Measurements from ENCODE around the gene PCK2.

PCK2 gene

DNA sequence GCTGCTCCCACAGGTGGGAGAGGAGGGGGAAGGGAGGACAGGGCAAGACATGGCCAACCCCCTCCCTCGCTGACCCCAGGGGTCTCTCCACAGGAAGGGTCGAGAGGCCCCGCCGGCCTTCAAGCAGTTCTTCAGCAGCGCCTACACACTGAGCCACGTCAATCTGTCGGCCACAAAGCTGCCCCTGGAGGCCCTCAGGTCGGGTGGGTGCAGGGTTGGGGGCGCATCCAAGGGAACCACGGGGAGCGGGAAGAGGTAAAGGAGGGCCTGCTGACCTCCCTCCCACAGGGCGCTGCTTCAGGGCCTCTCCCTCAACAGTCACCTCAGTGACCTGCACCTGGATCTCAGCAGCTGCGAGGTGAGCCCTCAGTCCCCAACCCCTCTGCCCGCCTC lies 36.2 kb upstream of the PCK2 start:
- POLR2A ChIA-PET (ENCODE audit: low non-redundant PET) = interaction anchor here (0.5 kb wide), 1 partner anchor 15 kb away, joined by 4 read pairs; no protein-coding TSS in a partner anchor
- CTCF ChIA-PET = interaction anchor here (0.5 to 3.5 kb wide), 10 partner anchors 17 to 334 kb away, joined by 3 to 51 read pairs (median 5); partner anchors contain the start of genes IRF9 and PCK2
- no peak for DNase-seq (ENCODE audit: low spot score)

DNA sequence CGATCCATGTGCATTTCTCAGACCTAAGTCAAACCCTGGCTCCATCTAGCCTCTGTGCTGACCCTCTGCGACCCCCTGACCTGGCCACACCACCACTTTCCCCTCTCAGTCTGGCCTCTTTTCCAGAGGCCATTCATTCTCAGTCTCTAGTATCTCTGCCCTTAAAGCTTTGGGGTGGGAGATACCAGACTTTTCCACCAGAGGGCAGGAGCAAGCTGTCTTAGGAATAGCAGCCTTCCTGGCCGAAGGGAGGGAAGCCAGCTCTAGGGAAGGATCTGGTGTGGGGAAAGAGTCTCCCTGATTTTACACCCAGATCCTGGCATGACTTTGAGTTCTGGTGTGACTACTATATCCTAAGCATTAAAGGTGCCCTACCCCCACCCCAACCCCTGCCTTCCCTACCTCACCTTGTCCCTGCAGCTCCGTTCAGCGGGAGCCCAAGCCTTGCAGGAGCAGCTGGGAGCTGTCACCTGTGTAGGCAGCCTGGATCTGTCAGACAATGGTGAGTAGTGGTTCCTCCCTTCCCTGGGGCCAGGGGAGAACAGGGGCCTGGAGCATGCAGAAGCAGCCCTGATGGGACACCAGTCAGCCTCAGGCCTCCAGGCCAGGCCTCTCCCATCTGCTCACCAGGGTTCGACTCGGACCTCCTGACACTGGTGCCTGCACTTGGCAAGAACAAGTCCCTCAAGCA lies 35.7 kb upstream of the PCK2 start:
- CTCF ChIA-PET = interaction anchor here (0.6 to 3.5 kb wide), 9 partner anchors 16 to 249 kb away, joined by 3 to 51 read pairs (median 5); partner anchors contain the start of genes IRF9 and PCK2
- peak; percentile 60 for TF ChIP-seq CTCF (conservative IDR thresholded peaks at IDR 0.05; ENCODE audit: low read depth)
- POLR2A ChIA-PET (ENCODE audit: low non-redundant PET) = no interaction called here
- H3K27ac ChIP-seq = no peak overlapping the region
- peak; percentile 65 for DNase-seq (ENCODE audit: low spot score)

More for the DNA sequence above, 36.2 kb upstream of the PCK2 start:
- H3K27ac ChIP-seq = no peak overlapping the region
- TF ChIP-seq CTCF (conservative IDR thresholded peaks at IDR 0.05; ENCODE audit: low read depth) = no peak

DNA sequence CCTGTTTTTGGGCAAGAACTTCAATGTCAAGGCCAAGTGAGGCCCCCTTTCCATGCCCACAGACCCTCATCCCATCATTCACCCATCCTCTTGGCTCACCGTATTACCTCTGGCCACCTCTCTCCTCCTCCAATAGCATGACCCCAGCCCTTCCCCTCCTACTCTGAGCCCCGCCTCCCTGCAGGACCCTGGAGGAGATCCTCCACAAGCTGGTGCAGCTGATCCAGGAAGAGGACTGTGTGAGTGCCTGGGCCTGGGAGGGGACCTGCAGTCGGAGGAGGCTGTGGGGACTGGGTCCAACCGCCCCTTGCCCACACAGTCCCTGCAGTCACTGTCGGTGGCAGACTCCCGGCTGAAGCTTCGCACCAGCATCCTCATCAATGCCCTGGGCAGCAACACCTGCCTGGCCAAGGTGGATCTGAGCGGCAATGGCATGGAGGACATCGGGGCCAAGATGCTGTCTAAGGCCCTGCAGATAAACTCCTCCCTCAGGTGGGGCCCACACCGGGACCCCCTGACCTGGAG lies 35.1 kb upstream of the PCK2 start:
- no peak overlapping the region for H3K27ac ChIP-seq
- POLR2A ChIA-PET (ENCODE audit: low non-redundant PET) = no interaction called here
- CTCF ChIA-PET = interaction anchor here (1.1 to 3.5 kb wide), 6 partner anchors 16 to 102 kb away, joined by 3 to 51 read pairs (median 7); partner anchors contain the start of genes IRF9 and PCK2
- no peak for DNase-seq (ENCODE audit: low spot score)
- TF ChIP-seq CTCF (conservative IDR thresholded peaks at IDR 0.05; ENCODE audit: low read depth) = no peak

- DNase-seq (ENCODE audit: low spot score) = no peak
- no peak for TF ChIP-seq CTCF (conservative IDR thresholded peaks at IDR 0.05; ENCODE audit: low read depth)
- H3K27ac ChIP-seq = no peak overlapping the region
- ChIA-PET POLR2A (ENCODE audit: low non-redundant PET) (no interaction called here), CTCF (interaction anchor here (0.6 kb wide), 1 partner anchor 20 kb away, joined by 3 read pairs; no protein-coding TSS in a partner anchor)
These were observed 34.2 kb upstream of the PCK2 start for GRCh38 chr14:24059841-24060388.

- H3K27ac ChIP-seq = no peak overlapping the region
- ChIA-PET POLR2A (ENCODE audit: low non-redundant PET) (no interaction called here), CTCF (interaction anchor here (0.6 to 1.4 kb wide), 2 partner anchors 21 to 30 kb away, joined by 3 to 4 read pairs; no protein-coding TSS in a partner anchor)
- TF ChIP-seq CTCF (conservative IDR thresholded peaks at IDR 0.05; ENCODE audit: low read depth) = no peak
- DNase-seq (ENCODE audit: low spot score) = no peak
These were observed 33.7 kb upstream of the PCK2 start for GRCh38 chr14:24060443-24060842.

- POLR2A ChIA-PET (ENCODE audit: low non-redundant PET) = no interaction called here
- CTCF ChIA-PET = interaction anchor here (0.8 to 1.4 kb wide), 2 partner anchors 9 to 29 kb away, joined by 3 to 4 read pairs; partner anchors contain the start of gene CARMIL3
- H3K27ac ChIP-seq = no peak overlapping the region
- no peak for TF ChIP-seq CTCF (conservative IDR thresholded peaks at IDR 0.05; ENCODE audit: low read depth)
- no peak for DNase-seq (ENCODE audit: low spot score)
These were observed 32.9 kb upstream of the PCK2 start for GRCh38 chr14:24060984-24061913.
